OCI-LY1 (cell line): ENCODE measurements around the gene FBN1.

Experiments
- H2AFZ ChIP-seq: fragments of 200-600 bp; sonication (generic), shearing (Covaris generic); 2 replicates; pipeline ENCODE4 v1.6.0; 2014; ENCODE audit warnings: antibody characterized with exemption, mild to moderate bottlenecking, low read length
- H3F3A ChIP-seq: fragments of 200-600 bp; sonication (generic), shearing (Covaris generic); 2 replicates; pipeline ENCODE4 v1.6.0; 2014; ENCODE audit warnings: mild to moderate bottlenecking, antibody characterized with exemption, low read length, moderate library complexity; ENCODE audit not compliant: insufficient read depth
- H3K27ac ChIP-seq: fragments of 200-600 bp; sonication (generic); 2 replicates; pipeline ENCODE4 v1.5.1; 2014; ENCODE audit warnings: low read length, mixed run types, mild to moderate bottlenecking, low read depth; ENCODE audit not compliant: poor library complexity, severe bottlenecking
- H3K27me3 ChIP-seq: fragments of 200-600 bp; sonication (generic); 2 replicates; pipeline ENCODE4 v1.6.0; 2014; ENCODE audit warnings: antibody characterized with exemption, mild to moderate bottlenecking, low read length, moderate library complexity; ENCODE audit not compliant: insufficient read depth
- H3K36me3 ChIP-seq: fragments of 200-600 bp; sonication (generic); 2 replicates; pipeline ENCODE4 v1.6.1; 2014; ENCODE audit warnings: mild to moderate bottlenecking, antibody characterized with exemption, low read length, moderate library complexity, mixed read lengths; ENCODE audit not compliant: insufficient read depth
- H3K4me1 ChIP-seq: fragments of 200-600 bp; sonication (generic); 2 replicates; pipeline ENCODE4 v1.5.1; 2014; ENCODE audit warnings: mild to moderate bottlenecking, low read length, moderate library complexity; ENCODE audit not compliant: insufficient read depth, severe bottlenecking
- H3K4me2 ChIP-seq: fragments of 200-600 bp; sonication (generic), shearing (Covaris generic); 2 replicates; pipeline ENCODE4 v1.6.1; 2014; ENCODE audit warnings: low read length
- H3K4me3 ChIP-seq: fragments of 200-600 bp; sonication (generic); 2 replicates; pipeline ENCODE4 v1.5.1; 2014; ENCODE audit warnings: low read length, low read depth, mild to moderate bottlenecking, mixed read lengths; ENCODE audit not compliant: poor library complexity, severe bottlenecking
- H3K79me2 ChIP-seq: fragments of 200-600 bp; shearing (Covaris generic); 2 replicates; pipeline ENCODE4 v1.6.1; 2016; ENCODE audit warnings: mixed run types, low read length, mixed read lengths; ENCODE audit not compliant: insufficient read depth
- H3K9ac ChIP-seq: fragments of 200-600 bp; sonication (generic), shearing (Covaris generic); 2 replicates; pipeline ENCODE4 v1.6.1; 2014; ENCODE audit warnings: mild to moderate bottlenecking, low read length, mixed read lengths
- H3K9me2 ChIP-seq: fragments of 200-600 bp; sonication (generic), shearing (Covaris generic); 2 replicates; pipeline ENCODE4 v1.6.1; 2014; ENCODE audit warnings: low read depth, mild to moderate bottlenecking, low read length, mixed read lengths
- H3K9me3 ChIP-seq: fragments of 200-600 bp; shearing (Covaris generic); 2 replicates; pipeline ENCODE4 v1.6.1; 2014; ENCODE audit warnings: low read length, mixed read lengths
- H4K20me1 ChIP-seq: fragments of 200-600 bp; sonication (generic), shearing (Covaris generic); 2 replicates; pipeline ENCODE4 v1.6.0; 2016; ENCODE audit warnings: mild to moderate bottlenecking, low read length; ENCODE audit not compliant: insufficient read depth
- CTCF ChIP-seq: fragments of 200-600 bp; sonication (generic), shearing (Covaris generic); IDR thresholded peaks from 2 replicates; pipeline ENCODE4 v1.5.1; 2017; ENCODE audit warnings: mild to moderate bottlenecking, antibody characterized with exemption, low read length, moderate library complexity, mixed read lengths
- EZH2 ChIP-seq: fragments of 200-600 bp; sonication (generic), shearing (Covaris generic); IDR thresholded peaks from 2 replicates; pipeline ENCODE4 v1.8.0; 2017; ENCODE audit warnings: borderline replicate concordance, mixed run types, mild to moderate bottlenecking, antibody characterized with exemption, low read length, moderate library complexity, mixed read lengths

The FBN1 gene

DNA sequence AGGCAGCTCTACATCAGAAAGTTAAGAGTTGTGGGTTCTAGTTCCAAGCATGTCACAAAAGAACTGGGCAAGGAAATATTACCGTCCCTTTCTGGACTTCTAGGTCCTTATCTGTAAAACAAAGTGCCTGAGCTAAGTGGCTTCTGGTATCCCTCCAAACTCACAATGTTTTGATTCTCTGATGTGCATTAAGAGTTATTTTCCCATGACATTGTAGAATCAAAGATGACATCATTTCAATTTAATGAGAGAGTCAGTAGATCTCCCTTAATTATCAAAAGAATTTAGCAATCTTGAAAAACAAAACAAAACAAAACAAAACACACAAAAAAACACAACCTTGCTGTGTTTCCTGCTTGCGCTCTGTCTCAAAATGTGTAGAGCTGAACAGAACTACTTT lies 225.6 kb downstream of the FBN1 start:
- Histone ChIP-seq H3K9ac (no peak overlapping the region), H2AFZ (no peak overlapping the region), H3K79me2 (no peaks in the 10 kb centered on the region), H3F3A (no peaks in the 10 kb centered on the region), H3K27me3 (no peaks in the 10 kb centered on the region), H3K4me3 (no peak overlapping the region), H3K9me2 (no peaks in the 10 kb centered on the region), H3K36me3 (no peaks in the 10 kb centered on the region), H3K4me2 (no peak overlapping the region), H3K27ac (no peak overlapping the region), H3K4me1 (no peaks in the 10 kb centered on the region), H3K9me3 (no peaks in the 10 kb centered on the region), H4K20me1 (no peaks in the 10 kb centered on the region)
- no peak for TF ChIP-seq CTCF
- TF ChIP-seq EZH2 = no peak

- H3F3A ChIP-seq = no peaks in the 10 kb centered on the region
- no peaks in the 10 kb centered on the region for H4K20me1 ChIP-seq
- no peaks in the 10 kb centered on the region for H3K36me3 ChIP-seq
- no peaks in the 10 kb centered on the region for H3K4me1 ChIP-seq
- H3K9me3 ChIP-seq = no peaks in the 10 kb centered on the region
- TF ChIP-seq CTCF (no peak), EZH2 (no peak)
- no peak overlapping the region for H3K27ac ChIP-seq
- H3K79me2 ChIP-seq = no peaks in the 10 kb centered on the region
- H2AFZ ChIP-seq = no peak overlapping the region
- H3K4me2 ChIP-seq = no peak overlapping the region
- no peak overlapping the region for H3K4me3 ChIP-seq
- H3K27me3 ChIP-seq = no peaks in the 10 kb centered on the region
- no peak overlapping the region for H3K9ac ChIP-seq
- no peaks in the 10 kb centered on the region for H3K9me2 ChIP-seq
Measured at GRCh38 chr15:48418343-48418742, 227.2 kb downstream of the FBN1 start.

- H3K27ac ChIP-seq = no peak overlapping the region
- no peaks in the 10 kb centered on the region for H3F3A ChIP-seq
- H4K20me1 ChIP-seq = no peaks in the 10 kb centered on the region
- no peaks in the 10 kb centered on the region for H3K27me3 ChIP-seq
- no peaks in the 10 kb centered on the region for H3K36me3 ChIP-seq
- H3K4me2 ChIP-seq = no peak overlapping the region
- no peaks in the 10 kb centered on the region for H3K9me3 ChIP-seq
- no peaks in the 10 kb centered on the region for H3K79me2 ChIP-seq
- H3K4me3 ChIP-seq = no peak overlapping the region
- no peak overlapping the region for H2AFZ ChIP-seq
- H3K9ac ChIP-seq = no peak overlapping the region
- H3K9me2 ChIP-seq = no peaks in the 10 kb centered on the region
- H3K4me1 ChIP-seq = no peaks in the 10 kb centered on the region
- TF ChIP-seq EZH2 = no peak
- TF ChIP-seq CTCF = no peak
Measured at GRCh38 chr15:48416301-48416700, 229.2 kb downstream of the FBN1 start.
